Hepatocyte (in vitro differentiated cells): ENCODE results near the gene RAX.

ENCODE experiments used
- EZH2 ChIP-seq: fragments of 200-600 bp; sonication (generic); IDR thresholded peaks from 2 replicates; pipeline ENCODE4 v1.6.1; 2016; ENCODE audit warnings: antibody characterized with exemption, mild to moderate bottlenecking, borderline replicate concordance
- EZH2phosphoT487 ChIP-seq: fragments of 200-600 bp; sonication (generic); IDR thresholded peaks from one replicate; pipeline ENCODE4 v1.6.1; 2018; ENCODE audit warnings: antibody characterized with exemption, mild to moderate bottlenecking, low read depth, moderate library complexity; ENCODE audit not compliant: unreplicated experiment, severe bottlenecking
- TF ChIP-seq, protein P1 (sequence below): fragments of 200-600 bp; sonication (generic); IDR thresholded peaks from 2 replicates; pipeline ENCODE4 v1.5.1; 2016; ENCODE audit warnings: antibody characterized with exemption, mild to moderate bottlenecking; ENCODE audit not compliant: poor library complexity

DNA sequence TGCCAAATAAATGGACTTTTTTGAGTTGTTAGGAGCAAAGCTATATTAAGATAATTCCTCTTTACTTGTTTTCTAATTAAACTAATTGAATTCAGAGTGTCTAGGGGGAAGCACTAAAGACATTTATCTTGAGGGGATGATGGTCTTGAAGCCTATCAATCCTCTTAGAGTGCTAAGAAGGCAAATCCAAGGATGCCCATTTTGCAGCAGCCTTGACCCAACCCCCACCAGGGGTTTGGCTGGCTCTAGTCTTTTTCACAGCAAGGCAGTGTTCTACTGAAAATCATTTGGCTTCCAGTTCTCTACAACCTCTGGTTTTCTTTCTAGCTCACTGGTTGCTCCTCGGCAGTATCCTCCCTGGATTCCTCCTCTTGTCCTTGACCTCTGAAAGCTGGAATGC lies 6.5 kb upstream of the RAX start:
- TF ChIP-seq, protein P1, sequence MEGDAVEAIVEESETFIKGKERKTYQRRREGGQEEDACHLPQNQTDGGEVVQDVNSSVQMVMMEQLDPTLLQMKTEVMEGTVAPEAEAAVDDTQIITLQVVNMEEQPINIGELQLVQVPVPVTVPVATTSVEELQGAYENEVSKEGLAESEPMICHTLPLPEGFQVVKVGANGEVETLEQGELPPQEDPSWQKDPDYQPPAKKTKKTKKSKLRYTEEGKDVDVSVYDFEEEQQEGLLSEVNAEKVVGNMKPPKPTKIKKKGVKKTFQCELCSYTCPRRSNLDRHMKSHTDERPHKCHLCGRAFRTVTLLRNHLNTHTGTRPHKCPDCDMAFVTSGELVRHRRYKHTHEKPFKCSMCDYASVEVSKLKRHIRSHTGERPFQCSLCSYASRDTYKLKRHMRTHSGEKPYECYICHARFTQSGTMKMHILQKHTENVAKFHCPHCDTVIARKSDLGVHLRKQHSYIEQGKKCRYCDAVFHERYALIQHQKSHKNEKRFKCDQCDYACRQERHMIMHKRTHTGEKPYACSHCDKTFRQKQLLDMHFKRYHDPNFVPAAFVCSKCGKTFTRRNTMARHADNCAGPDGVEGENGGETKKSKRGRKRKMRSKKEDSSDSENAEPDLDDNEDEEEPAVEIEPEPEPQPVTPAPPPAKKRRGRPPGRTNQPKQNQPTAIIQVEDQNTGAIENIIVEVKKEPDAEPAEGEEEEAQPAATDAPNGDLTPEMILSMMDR, result no peak
- no peak for TF ChIP-seq EZH2
- TF ChIP-seq EZH2phosphoT487, result no peak
